Loucy (cell line): ENCODE results near the gene ING5.

ENCODE experiments used
- H2AFZ ChIP-seq: fragments of 200-600 bp; sonication (generic); 2 replicates; pipeline ENCODE4 v1.6.0; 2016; ENCODE audit warnings: antibody characterized with exemption, mild to moderate bottlenecking, low read length, moderate library complexity
- H3F3A ChIP-seq: fragments of 200-600 bp; 2 replicates; pipeline ENCODE4 v1.6.0; 2016; ENCODE audit warnings: antibody characterized with exemption, low read depth, mild to moderate bottlenecking
- H3K27me3 ChIP-seq: fragments of 200-600 bp; sonication (generic); 2 replicates; pipeline ENCODE4 v1.6.1; 2014; ENCODE audit warnings: low read length, mild to moderate bottlenecking; ENCODE audit not compliant: insufficient read depth, poor library complexity, severe bottlenecking
- H3K36me3 ChIP-seq: fragments of 200-600 bp; sonication (generic); 2 replicates; pipeline ENCODE4 v1.6.1; 2016; ENCODE audit warnings: low read length; ENCODE audit not compliant: insufficient read depth
- H3K4me1 ChIP-seq: fragments of 200-600 bp; sonication (generic); 2 replicates; pipeline ENCODE4 v1.5.1; 2014; ENCODE audit warnings: low read length, mild to moderate bottlenecking; ENCODE audit not compliant: insufficient read depth, poor library complexity, severe bottlenecking
- H3K4me2 ChIP-seq: fragments of 200-600 bp; sonication (generic); 2 replicates; pipeline ENCODE4 v1.6.0; 2014; ENCODE audit warnings: antibody characterized with exemption, low read length, low read depth, mild to moderate bottlenecking; ENCODE audit not compliant: poor library complexity, severe bottlenecking
- H3K4me3 ChIP-seq: fragments of 200-600 bp; sonication (generic); 2 replicates; pipeline ENCODE4 v1.5.1; 2014; ENCODE audit warnings: low read length, mild to moderate bottlenecking, mixed read lengths; ENCODE audit not compliant: poor library complexity, severe bottlenecking
- H3K79me2 ChIP-seq: fragments of 200-600 bp; sonication (generic); 2 replicates; pipeline ENCODE4 v1.6.1; 2014; ENCODE audit warnings: low read length; ENCODE audit not compliant: insufficient read depth
- H3K9ac ChIP-seq: fragments of 200-600 bp; sonication (generic); 2 replicates; pipeline ENCODE4 v1.6.0; 2014; ENCODE audit warnings: mild to moderate bottlenecking, low read depth, low read length, moderate library complexity; ENCODE audit not compliant: poor library complexity, severe bottlenecking
- H3K9me2 ChIP-seq: fragments of 200-600 bp; sonication (generic); replicated peaks from 2 replicates; pipeline ENCODE4 v1.6.1; 2016; ENCODE audit warnings: low read depth, low read length, mixed read lengths
- H3K9me3 ChIP-seq: fragments of 200-600 bp; sonication (generic); 2 replicates; pipeline ENCODE4 v1.6.1; 2014; ENCODE audit warnings: mild to moderate bottlenecking, antibody characterized with exemption, low read length, low read depth; ENCODE audit not compliant: insufficient read depth
- H4K20me1 ChIP-seq: fragments of 200-600 bp; sonication (generic); 2 replicates; pipeline ENCODE4 v1.6.0; 2014; ENCODE audit warnings: antibody characterized with exemption, low read length, mild to moderate bottlenecking; ENCODE audit not compliant: insufficient read depth, poor library complexity, severe bottlenecking
- CTCF ChIP-seq: fragments of 200-600 bp; sonication (generic); conservative IDR thresholded peaks from 2 replicates; pipeline ENCODE4 v1.5.1; 2014; ENCODE audit warnings: mild to moderate bottlenecking, antibody characterized with exemption, low read length
- EZH2phosphoT487 ChIP-seq: fragments of 200-600 bp; IDR thresholded peaks from 2 replicates; pipeline ENCODE4 v1.6.1; 2018; ENCODE audit warnings: antibody characterized with exemption, mild to moderate bottlenecking, moderate library complexity, borderline replicate concordance

ING5 gene

GRCh38 chr2:241746084-241746483, 44.2 kb downstream of the ING5 start:
- TF ChIP-seq EZH2phosphoT487 (no peak), CTCF (no peak)
- H3F3A ChIP-seq = no peaks in the 10 kb centered on the region
- H3K36me3 ChIP-seq = peaks cover 3% of the 10 kb centered on the region; the same call in 1 of the 2 replicates
- H3K9me2 ChIP-seq = no peaks in the 10 kb centered on the region
- H3K79me2 ChIP-seq = no peaks in the 10 kb centered on the region
- no peaks in the 10 kb centered on the region for H3K9me3 ChIP-seq
- H3K9ac ChIP-seq = no peak overlapping the region
- no peaks in the 10 kb centered on the region for H3K27me3 ChIP-seq
- no peak overlapping the region for H3K4me3 ChIP-seq
- peaks cover 3% of the 10 kb centered on the region for H3K4me1 ChIP-seq
- H2AFZ ChIP-seq = no peak overlapping the region
- H4K20me1 ChIP-seq = no peaks in the 10 kb centered on the region
- H3K4me2 ChIP-seq = no peak overlapping the region

- TF ChIP-seq CTCF = no peak
- TF ChIP-seq EZH2phosphoT487 = no peak
- no peaks in the 10 kb centered on the region for H4K20me1 ChIP-seq
- H3K4me3 ChIP-seq = no peak overlapping the region
- H2AFZ ChIP-seq = no peak overlapping the region
- no peak overlapping the region for H3K9ac ChIP-seq
- H3F3A ChIP-seq = no peaks in the 10 kb centered on the region
- no peaks in the 10 kb centered on the region for H3K9me3 ChIP-seq
- no peaks in the 10 kb centered on the region for H3K4me1 ChIP-seq
- no peaks in the 10 kb centered on the region for H3K9me2 ChIP-seq
- H3K4me2 ChIP-seq = no peak overlapping the region
- H3K27me3 ChIP-seq = no peaks in the 10 kb centered on the region
- H3K36me3 ChIP-seq = peaks cover 3% of the 10 kb centered on the region; the same call in 1 of the 2 replicates
- no peaks in the 10 kb centered on the region for H3K79me2 ChIP-seq
These were observed 46.8 kb downstream of the ING5 start for GRCh38 chr2:241748468-241749256.

GRCh38 chr2:241750076-241750840, 48.4 kb downstream of the ING5 start:
- no peak for TF ChIP-seq EZH2phosphoT487
- no peak for TF ChIP-seq CTCF
- no peak overlapping the region for H2AFZ ChIP-seq
- no peaks in the 10 kb centered on the region for H3K36me3 ChIP-seq
- no peaks in the 10 kb centered on the region for H3K9me2 ChIP-seq
- no peaks in the 10 kb centered on the region for H3F3A ChIP-seq
- H4K20me1 ChIP-seq = no peaks in the 10 kb centered on the region
- H3K9ac ChIP-seq = no peak overlapping the region
- H3K9me3 ChIP-seq = no peaks in the 10 kb centered on the region
- no peaks in the 10 kb centered on the region for H3K4me1 ChIP-seq
- H3K27me3 ChIP-seq = no peaks in the 10 kb centered on the region
- H3K79me2 ChIP-seq = no peaks in the 10 kb centered on the region
- H3K4me3 ChIP-seq = no peak overlapping the region
- no peak overlapping the region for H3K4me2 ChIP-seq
